GM19025 (cell line): ENCODE data around the gene PAQR9.

ENCODE experiments used
- ATAC-seq: cut with Tn5 transposase; IDR thresholded peaks from one replicate; pipeline ENCODE4 v1.9.1; 2021; ENCODE audit warnings: mild to moderate bottlenecking, low read depth, moderate library complexity; ENCODE audit not compliant: unreplicated experiment

PAQR9 gene

GRCh38 chr3:142926368-142926944 lies 37.0 kb downstream of the PAQR9 start:
- ATAC-seq: no peak

- ATAC-seq: no peak
These were observed 38.3 kb downstream of the PAQR9 start for GRCh38 chr3:142925140-142925539.

GRCh38 chr3:142923694-142924093 lies 39.8 kb downstream of the PAQR9 start:
- no peak for ATAC-seq

- no peak for ATAC-seq
These were observed 46.9 kb downstream of the PAQR9 start for GRCh38 chr3:142916605-142917004.

GRCh38 chr3:142915636-142916035 lies 47.8 kb downstream of the PAQR9 start:
- ATAC-seq: no peak

GRCh38 chr3:142914286-142914811 lies 49.1 kb downstream of the PAQR9 start:
- no peak for ATAC-seq

- ATAC-seq: no peak
These were observed 50.0 kb downstream of the PAQR9 start for GRCh38 chr3:142913432-142913831.

GRCh38 chr3:142912402-142913172 lies 50.9 kb downstream of the PAQR9 start:
- no peak for ATAC-seq
